Measurements from ENCODE around the gene GOSR2.

The GOSR2 gene

DNA sequence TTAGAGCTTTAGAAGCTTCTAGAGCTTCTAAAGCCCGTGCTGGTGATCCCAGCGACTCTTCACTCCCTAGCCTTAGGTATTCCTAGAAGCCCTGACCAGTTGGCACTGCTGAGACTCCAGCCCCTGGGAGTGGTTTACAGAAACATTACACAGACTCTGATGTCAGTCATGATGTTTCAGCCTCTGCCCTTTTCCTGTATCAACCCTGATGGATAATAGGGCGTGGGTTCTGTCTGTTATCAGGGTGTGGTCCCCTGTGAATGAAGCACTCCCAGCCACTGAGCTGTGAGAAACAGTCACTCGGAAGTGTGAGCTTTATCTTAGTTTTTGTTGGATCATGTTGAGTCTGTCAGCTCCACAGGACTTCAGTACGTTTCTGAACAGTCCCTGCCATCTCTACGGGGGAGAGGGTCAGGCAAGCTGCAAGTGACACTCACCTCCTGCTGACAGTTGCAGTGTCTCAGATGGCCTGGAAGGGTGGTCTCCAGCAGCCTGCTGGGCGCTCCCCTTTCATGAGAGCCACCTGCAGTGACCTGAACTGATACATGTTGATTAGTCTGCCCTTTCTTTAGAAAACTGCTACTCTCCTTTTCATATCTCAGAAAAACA is 12.8 kb downstream of the GOSR2 start:
- no peaks in the 10 kb centered on the region for H3K27me3 ChIP-seq (ENCODE audit: control insufficient read depth in 1 of 2, insufficient read depth in 2 of 2, low read length in 2 of 2)
- H3K4me1 ChIP-seq (ENCODE audit: insufficient read depth, low read length) = no peaks in the 10 kb centered on the region
- peaks cover 90% of the 10 kb centered on the region for H3K36me3 ChIP-seq (ENCODE audit: insufficient read depth, low read length)
- H3K27ac ChIP-seq (ENCODE audit: low read depth, low read length) = no peak overlapping the region
- H3K4me3 ChIP-seq (ENCODE audit: low read depth in 1 of 2, low read length in 2 of 2) = no peak overlapping the region
- H3K9me3 ChIP-seq (ENCODE audit: low read length) = no peaks in the 10 kb centered on the region
- no peak overlapping the region for H3K9ac ChIP-seq (ENCODE audit: low read length)

DNA sequence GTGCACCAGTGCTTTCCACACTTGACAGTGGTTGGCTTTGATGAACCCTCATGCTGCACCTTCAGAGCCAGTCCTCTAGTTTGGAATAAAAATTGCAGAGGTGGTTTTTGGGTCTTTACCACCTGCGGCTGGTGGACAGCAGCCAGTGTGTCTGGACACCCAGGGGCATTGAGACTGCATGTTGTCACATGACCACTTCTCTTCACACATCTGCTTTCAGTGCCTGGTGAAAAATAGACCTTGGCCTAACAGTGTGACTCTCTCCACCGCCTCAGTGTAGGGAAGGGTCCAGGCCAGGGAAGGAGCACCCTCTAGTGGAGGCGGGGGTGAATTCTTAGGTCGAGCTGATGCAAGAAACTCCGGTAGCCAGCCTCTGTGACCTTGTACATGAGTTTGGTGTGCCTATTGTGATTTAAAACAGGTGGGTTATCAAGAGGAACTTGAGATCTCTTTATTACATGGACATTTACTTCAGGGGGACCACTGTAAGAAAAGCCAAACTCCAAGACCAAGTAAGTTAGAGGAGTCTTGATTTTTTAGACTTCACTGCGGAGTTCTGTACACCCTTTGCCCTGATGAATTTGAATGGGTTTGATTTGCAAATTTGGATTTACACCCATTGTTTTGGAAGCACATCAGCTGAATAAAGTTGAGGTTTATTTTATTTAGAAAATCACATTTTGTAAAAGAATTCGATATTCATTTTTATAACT is 17.9 kb downstream of the GOSR2 start:
- Histone ChIP-seq H3K9ac (ENCODE audit: low read length) (no peak overlapping the region), H3K36me3 (ENCODE audit: insufficient read depth, low read length) (peaks cover 40% of the 10 kb centered on the region)

DNA sequence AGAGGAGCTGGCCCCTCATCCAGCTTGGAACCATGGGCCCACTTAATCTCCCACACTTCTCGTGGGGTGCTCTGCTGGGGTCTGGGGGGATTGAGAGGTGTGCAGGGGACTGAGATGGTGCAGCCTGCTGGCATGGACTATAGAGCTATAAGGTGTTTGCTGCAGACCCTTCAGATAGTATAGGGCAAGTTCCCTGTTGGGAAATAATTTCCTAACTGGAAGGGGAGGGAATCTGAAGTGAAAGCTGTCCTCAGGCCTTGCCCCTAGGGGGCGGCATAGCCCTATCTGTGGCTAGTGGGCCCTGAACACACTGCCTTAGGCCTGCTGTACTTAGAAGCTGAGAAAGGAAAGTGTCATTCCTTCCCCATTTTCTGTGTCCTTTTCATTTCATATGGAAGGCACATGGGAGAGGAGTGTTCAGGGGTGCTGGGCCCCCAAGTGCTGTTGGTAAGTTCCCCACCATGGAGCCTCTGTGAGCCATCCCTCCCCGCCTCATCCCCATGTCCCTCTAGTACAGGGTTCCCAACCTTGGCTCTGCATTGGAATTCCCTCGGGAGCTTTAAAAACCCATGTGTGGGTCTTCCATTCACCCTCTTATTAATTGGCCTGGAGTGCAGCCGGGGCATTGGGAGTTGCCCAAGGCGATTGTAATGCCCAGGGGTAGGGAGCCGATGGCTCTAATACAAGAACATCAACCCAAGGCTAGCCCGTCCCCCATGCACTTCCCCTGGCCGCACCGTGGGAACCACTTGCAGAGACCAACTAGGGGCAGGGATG is 19.7 kb downstream of the GOSR2 start:
- Histone ChIP-seq H3K4me3 (ENCODE audit: low read depth in 1 of 2, low read length in 2 of 2) (no peak overlapping the region), H3K4me1 (ENCODE audit: insufficient read depth, low read length) (peaks cover 14% of the 10 kb centered on the region), H3K27ac (ENCODE audit: low read depth, low read length) (no peak overlapping the region), H3K9ac (ENCODE audit: low read length) (no peak overlapping the region), H3K36me3 (ENCODE audit: insufficient read depth, low read length) (peaks cover 24% of the 10 kb centered on the region), H3K27me3 (ENCODE audit: control insufficient read depth in 1 of 2, insufficient read depth in 2 of 2, low read length in 2 of 2) (no peaks in the 10 kb centered on the region), H3K9me3 (ENCODE audit: low read length) (no peaks in the 10 kb centered on the region)

More for the DNA sequence above, 17.9 kb downstream of the GOSR2 start:
- H3K4me3 ChIP-seq (ENCODE audit: low read depth in 1 of 2, low read length in 2 of 2) = no peak overlapping the region
- H3K27ac ChIP-seq (ENCODE audit: low read depth, low read length) = no peak overlapping the region
- no peaks in the 10 kb centered on the region for H3K27me3 ChIP-seq (ENCODE audit: control insufficient read depth in 1 of 2, insufficient read depth in 2 of 2, low read length in 2 of 2)
- no peaks in the 10 kb centered on the region for H3K9me3 ChIP-seq (ENCODE audit: low read length)
- H3K4me1 ChIP-seq (ENCODE audit: insufficient read depth, low read length) = peaks cover 14% of the 10 kb centered on the region

DNA sequence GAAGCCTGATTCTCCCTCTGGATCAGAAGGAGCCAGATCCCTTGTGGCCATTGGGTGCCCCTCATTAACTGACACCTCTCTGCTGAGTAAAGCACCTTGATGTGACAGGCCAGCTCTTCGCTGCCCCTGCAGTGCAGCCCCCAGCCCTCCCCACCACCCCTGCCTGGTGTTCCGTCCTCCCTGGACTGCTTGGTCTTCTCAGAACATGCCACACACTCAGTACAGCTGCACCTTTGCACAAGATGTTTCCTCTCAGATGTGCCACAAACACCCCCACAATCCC is 20.2 kb downstream of the GOSR2 start:
- Histone ChIP-seq H3K4me3 (ENCODE audit: low read depth in 1 of 2, low read length in 2 of 2) (no peak overlapping the region), H3K27me3 (ENCODE audit: control insufficient read depth in 1 of 2, insufficient read depth in 2 of 2, low read length in 2 of 2) (no peaks in the 10 kb centered on the region), H3K27ac (ENCODE audit: low read depth, low read length) (no peak overlapping the region), H3K9me3 (ENCODE audit: low read length) (no peaks in the 10 kb centered on the region), H3K36me3 (ENCODE audit: insufficient read depth, low read length) (peaks cover 23% of the 10 kb centered on the region), H3K4me1 (ENCODE audit: insufficient read depth, low read length) (peaks cover 14% of the 10 kb centered on the region), H3K9ac (ENCODE audit: low read length) (no peak overlapping the region)

DNA sequence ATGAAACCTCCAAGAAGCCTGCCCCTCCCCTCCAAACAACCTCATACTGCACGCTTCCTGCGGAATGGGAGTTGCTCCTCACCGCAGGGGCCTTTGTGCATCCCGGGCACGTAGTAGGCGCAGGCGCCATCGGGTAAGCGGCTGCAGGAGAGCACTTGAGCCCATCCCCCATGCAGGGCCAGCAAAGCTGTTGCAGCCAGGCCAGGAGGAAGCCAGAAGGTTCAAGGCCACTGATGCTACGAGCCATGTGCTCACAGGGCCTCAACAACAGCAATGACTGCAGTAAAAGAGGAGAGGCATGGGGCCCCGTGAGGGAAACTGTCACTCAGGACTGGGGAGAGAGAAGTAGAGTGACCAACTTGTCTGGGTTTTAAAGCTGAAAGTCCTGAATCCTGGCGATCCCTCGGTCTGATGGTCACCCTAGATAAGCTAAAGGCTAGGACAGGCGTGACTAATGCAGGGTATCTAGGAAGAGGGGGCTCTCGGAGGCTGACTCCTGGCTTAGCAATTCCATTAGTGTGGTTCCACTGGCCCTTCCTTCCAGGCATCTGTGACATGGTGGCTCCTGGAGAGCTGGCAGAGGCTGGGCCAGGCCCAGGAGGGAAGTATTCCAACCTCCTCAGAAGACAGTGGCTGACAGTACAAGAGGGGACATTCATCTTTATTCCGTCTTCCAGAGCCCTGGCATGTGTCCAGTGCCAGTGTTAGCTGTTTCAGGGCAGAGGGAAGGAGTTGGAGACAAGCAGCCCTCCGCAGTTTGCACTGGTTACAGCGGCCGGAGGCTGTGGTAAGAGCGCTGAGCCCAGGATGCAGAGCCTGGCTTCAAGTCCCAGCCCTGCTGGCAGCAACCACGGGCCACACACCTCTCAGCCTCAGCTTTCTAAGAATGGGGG is 20.8 kb downstream of the GOSR2 start:
- H3K27ac ChIP-seq (ENCODE audit: low read depth, low read length) = no peak overlapping the region
- H3K9ac ChIP-seq (ENCODE audit: low read length) = no peak overlapping the region
- H3K9me3 ChIP-seq (ENCODE audit: low read length) = no peaks in the 10 kb centered on the region
- H3K27me3 ChIP-seq (ENCODE audit: control insufficient read depth in 1 of 2, insufficient read depth in 2 of 2, low read length in 2 of 2) = no peaks in the 10 kb centered on the region
- peaks cover 18% of the 10 kb centered on the region for H3K36me3 ChIP-seq (ENCODE audit: insufficient read depth, low read length)
- H3K4me1 ChIP-seq (ENCODE audit: insufficient read depth, low read length) = peaks cover 14% of the 10 kb centered on the region
- H3K4me3 ChIP-seq (ENCODE audit: low read depth in 1 of 2, low read length in 2 of 2) = no peak overlapping the region

DNA sequence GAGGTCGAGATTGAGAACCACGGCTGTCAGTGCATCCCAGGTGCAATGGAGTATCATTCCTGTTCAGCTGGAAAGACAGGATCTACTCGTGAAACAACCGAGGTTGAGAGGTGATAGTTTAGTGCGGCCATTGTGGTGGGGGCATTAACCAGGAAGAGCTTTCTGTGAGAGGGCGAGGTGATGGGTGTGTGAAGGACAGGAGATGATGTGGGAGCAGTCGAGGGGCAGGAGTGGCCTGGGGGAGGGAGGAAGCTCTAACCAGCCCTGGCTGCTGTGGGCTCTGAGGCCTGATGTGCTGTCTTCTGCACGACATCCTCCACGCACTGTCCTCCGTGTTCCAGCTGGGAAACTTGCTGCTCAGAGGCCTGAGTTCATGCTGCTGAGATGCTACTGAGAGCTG is 22.0 kb downstream of the GOSR2 start:
- Histone ChIP-seq H3K4me1 (ENCODE audit: insufficient read depth, low read length) (peaks cover 14% of the 10 kb centered on the region), H3K36me3 (ENCODE audit: insufficient read depth, low read length) (peaks cover 6% of the 10 kb centered on the region), H3K4me3 (ENCODE audit: low read depth in 1 of 2, low read length in 2 of 2) (no peak overlapping the region), H3K27me3 (ENCODE audit: control insufficient read depth in 1 of 2, insufficient read depth in 2 of 2, low read length in 2 of 2) (no peaks in the 10 kb centered on the region), H3K9ac (ENCODE audit: low read length) (no peak overlapping the region), H3K27ac (ENCODE audit: low read depth, low read length) (no peak overlapping the region), H3K9me3 (ENCODE audit: low read length) (no peaks in the 10 kb centered on the region)

DNA sequence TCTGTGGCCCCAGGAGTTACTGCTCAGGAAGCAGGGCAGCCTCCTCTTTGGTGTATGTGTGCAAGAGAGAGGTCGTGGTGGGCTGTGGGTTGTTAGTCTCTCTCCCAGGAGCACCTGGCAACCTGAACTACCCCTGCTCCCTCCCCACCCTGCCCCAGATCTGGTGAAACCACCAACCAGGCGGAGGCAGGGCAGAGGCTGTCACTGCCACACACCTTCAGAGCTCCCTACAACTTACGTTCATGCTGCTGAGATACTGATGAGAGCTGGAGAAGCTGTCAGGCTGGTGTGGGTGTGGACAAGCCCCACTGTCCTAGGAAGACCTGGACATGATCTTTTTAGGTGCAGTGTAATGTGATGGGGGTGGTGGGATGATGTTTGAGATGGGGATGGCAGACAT is 24.3 kb downstream of the GOSR2 start:
- Histone ChIP-seq H3K27me3 (ENCODE audit: control insufficient read depth in 1 of 2, insufficient read depth in 2 of 2, low read length in 2 of 2) (no peaks in the 10 kb centered on the region), H3K9me3 (ENCODE audit: low read length) (no peaks in the 10 kb centered on the region), H3K9ac (ENCODE audit: low read length) (no peak overlapping the region), H3K36me3 (ENCODE audit: insufficient read depth, low read length) (no peaks in the 10 kb centered on the region), H3K4me3 (ENCODE audit: low read depth in 1 of 2, low read length in 2 of 2) (no peak overlapping the region), H3K27ac (ENCODE audit: low read depth, low read length) (no peak overlapping the region), H3K4me1 (ENCODE audit: insufficient read depth, low read length) (peaks cover 14% of the 10 kb centered on the region)

DNA sequence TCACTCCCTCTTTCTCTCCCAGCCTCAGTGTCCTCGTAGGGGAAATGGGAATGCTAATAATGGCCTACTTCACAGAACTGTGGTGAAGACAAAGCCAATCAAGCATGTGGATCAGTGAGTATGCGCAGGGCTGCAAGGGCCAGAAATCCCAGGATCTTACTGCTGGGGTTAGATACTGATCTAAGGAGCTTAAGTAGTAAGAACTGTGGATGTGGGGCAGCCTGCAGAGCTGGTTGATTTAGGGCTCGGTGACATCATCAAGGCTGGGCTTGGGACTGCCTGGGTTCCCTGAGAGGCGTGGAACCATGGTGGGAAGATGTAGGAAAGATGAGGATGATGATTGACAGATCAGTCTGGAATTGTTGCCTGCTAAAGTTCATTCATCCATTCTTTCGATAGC is 25.6 kb downstream of the GOSR2 start:
- H3K27ac ChIP-seq (ENCODE audit: low read depth, low read length) = no peak overlapping the region
- no peak overlapping the region for H3K9ac ChIP-seq (ENCODE audit: low read length)
- H3K4me1 ChIP-seq (ENCODE audit: insufficient read depth, low read length) = peaks cover 10% of the 10 kb centered on the region
- H3K4me3 ChIP-seq (ENCODE audit: low read depth in 1 of 2, low read length in 2 of 2) = no peak overlapping the region
- no peaks in the 10 kb centered on the region for H3K36me3 ChIP-seq (ENCODE audit: insufficient read depth, low read length)
- no peaks in the 10 kb centered on the region for H3K27me3 ChIP-seq (ENCODE audit: control insufficient read depth in 1 of 2, insufficient read depth in 2 of 2, low read length in 2 of 2)
- no peaks in the 10 kb centered on the region for H3K9me3 ChIP-seq (ENCODE audit: low read length)

DNA sequence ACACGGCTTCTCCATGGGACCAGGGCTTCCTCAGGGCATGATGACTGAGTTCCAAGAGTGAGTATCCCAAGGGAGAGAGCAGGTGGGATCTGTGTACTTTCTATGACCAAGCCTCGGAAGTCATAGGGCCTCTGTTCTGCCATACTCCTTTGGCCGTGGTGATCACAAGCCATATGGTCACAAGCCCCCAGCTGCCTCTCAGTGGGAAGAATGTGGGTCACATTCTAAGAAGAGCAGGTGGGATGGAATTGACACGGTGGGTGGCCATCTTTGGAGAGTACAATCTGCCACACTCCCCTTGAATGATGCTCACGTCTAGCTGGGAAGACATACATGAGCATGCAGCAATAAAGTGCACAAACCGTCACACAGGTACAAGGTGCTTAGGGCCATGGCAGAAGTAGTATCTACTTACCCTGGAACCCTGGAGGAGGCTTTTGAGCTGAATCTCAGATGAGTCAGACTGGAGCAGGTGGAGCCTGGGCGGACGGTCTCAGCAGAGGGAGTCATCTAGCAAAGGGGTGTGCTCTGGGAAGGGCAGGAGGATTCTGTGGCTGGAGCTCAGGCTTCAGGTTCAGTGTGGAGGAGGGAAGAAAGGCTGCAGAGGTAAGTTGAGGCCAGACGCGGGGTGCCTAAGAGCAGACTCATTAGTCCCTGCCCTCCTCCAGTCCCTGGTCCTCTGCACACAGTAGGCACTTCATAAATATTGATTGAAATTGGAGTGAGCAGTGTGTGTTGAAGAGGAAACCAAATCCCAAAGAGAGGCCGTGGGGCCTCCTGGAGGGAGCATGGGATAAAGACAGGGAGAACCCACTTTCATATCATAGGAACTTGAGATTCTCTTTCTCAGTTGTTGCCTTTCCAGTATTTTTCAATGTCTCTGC is 26.6 kb downstream of the GOSR2 start:
- Histone ChIP-seq H3K27ac (ENCODE audit: low read depth, low read length) (no peak overlapping the region), H3K27me3 (ENCODE audit: control insufficient read depth in 1 of 2, insufficient read depth in 2 of 2, low read length in 2 of 2) (no peaks in the 10 kb centered on the region)

DNA sequence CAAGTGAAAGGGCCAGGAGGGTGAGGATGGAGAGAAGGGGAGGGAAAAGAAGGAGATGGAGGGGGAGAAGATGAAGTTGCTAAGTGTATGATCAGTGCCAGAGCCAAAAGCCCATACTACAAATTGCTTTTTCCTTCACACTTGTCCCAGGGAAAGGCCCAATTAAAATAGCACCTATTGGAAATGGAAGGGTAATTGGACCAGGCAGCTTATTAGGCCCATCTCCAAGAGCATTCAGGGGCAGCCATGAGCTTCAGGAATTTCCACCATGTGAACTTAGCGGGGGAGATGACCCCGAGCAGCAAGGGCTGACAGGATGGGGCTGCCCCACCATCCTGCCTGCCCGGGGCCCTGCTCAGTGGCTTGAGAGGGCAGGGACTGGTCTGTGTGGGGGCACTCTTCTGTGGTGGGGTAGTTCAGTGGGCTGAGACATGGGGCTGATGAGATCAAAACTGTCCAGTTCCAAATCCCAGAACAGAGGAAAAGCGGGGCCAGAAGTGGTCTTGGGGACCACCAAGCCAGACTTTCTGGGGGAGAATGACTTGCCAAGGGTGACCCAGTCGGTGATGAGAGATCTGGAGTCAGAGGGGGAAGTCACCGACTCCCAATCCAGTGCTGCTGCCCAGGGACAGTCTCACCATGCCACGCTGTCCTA is 27.5 kb downstream of the GOSR2 start:
- H3K36me3 ChIP-seq (ENCODE audit: insufficient read depth, low read length) = no peaks in the 10 kb centered on the region
- H3K4me3 ChIP-seq (ENCODE audit: low read depth in 1 of 2, low read length in 2 of 2) = no peak overlapping the region
- H3K27ac ChIP-seq (ENCODE audit: low read depth, low read length) = no peak overlapping the region
- no peak overlapping the region for H3K9ac ChIP-seq (ENCODE audit: low read length)
- H3K4me1 ChIP-seq (ENCODE audit: insufficient read depth, low read length) = no peaks in the 10 kb centered on the region
- no peaks in the 10 kb centered on the region for H3K9me3 ChIP-seq (ENCODE audit: low read length)
- H3K27me3 ChIP-seq (ENCODE audit: control insufficient read depth in 1 of 2, insufficient read depth in 2 of 2, low read length in 2 of 2) = no peaks in the 10 kb centered on the region

More for the DNA sequence above, 26.6 kb downstream of the GOSR2 start:
- Histone ChIP-seq H3K4me3 (ENCODE audit: low read depth in 1 of 2, low read length in 2 of 2) (no peak overlapping the region), H3K9ac (ENCODE audit: low read length) (no peak overlapping the region), H3K4me1 (ENCODE audit: insufficient read depth, low read length) (peaks cover under 1% of the 10 kb centered on the region), H3K9me3 (ENCODE audit: low read length) (no peaks in the 10 kb centered on the region), H3K36me3 (ENCODE audit: insufficient read depth, low read length) (no peaks in the 10 kb centered on the region)
